AG09319 (cell line): Measurements from ENCODE around the gene NAA20.
"Not testable (repeated sequence)": the region's sequence is repeated elsewhere in the genome, so short reads cannot be mapped to it uniquely, and the experiment has no call there.

Experiments
- DNase-seq: peaks from one replicate; pipeline ENCODE4 v3.0.0-alpha.2; 2010; ENCODE audit warnings: low read depth; ENCODE audit errors: extremely low read depth
- CTCF ChIP-seq: IDR thresholded peaks from 2 replicates; pipeline ENCODE4 v1.5.1; 2011; ENCODE audit warnings: low read depth, mild to moderate bottlenecking, inconsistent platforms, low read length, moderate library complexity

Gene NAA20

DNA sequence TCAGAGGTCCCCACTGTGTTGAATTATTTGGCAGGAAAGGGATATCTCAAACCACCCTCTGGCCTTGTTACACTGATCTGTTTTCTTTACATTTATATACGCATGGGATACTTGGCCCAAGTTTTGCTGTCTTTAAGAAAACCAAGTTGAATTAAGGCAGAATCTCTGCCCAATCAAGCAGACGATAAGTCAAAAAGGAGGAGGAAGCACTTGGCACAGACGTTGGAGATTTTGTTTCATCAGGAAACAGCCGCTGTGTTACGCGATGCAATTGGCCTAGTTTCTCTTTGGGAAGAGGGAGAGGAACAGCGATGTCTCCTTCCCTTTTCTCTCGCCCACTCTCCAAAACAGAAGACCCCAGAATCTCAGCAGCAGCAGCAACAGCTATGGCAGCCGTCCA, 20.2 kb upstream of the NAA20 start:
- TF ChIP-seq CTCF, result no peak
- DNase-seq, result no peak

- no peak for TF ChIP-seq CTCF
- no peak for DNase-seq
Observed at GRCh38 chr20:19998990-19999705, 18.0 kb upstream of the NAA20 start.

DNA sequence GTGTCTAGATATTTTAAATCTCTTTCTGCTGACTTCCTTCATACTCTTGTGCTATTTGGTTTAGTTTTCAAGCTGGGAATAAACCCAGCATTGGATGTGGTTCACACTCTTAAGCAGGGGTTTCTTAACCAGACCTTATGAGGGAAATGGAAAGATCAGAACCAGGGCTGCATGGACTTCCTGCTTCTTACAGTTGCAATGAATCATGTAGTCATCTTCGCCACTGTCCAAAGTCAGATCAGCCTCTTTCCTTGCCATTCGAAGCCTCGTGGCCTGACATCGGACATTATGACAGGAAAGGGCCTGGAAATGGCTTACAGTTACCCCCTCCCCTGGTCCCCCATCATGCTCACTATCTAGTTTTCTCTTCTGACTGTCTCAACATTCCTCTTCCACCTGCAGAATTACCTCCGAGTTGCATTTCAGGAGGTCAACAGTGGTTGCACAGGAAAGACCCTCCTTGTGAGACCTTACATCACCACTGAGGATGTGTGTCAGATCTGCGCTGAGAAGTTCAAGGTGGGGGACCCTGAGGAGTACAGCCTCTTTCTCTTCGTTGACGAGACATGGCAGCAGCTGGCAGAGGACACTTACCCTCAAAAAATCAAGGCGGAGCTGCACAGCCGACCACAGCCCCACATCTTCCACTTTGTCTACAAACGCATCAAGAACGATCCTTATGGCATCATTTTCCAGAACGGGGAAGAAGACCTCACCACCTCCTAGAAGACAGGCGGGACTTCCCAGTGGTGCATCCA, 16.8 kb upstream of the NAA20 start:
- DNase-seq, result no peak
- no peak for TF ChIP-seq CTCF

GRCh38 chr20:20002101-20002998, 14.8 kb upstream of the NAA20 start:
- no peak for TF ChIP-seq CTCF
- DNase-seq, result no peak

- DNase-seq, result no peak
Observed at GRCh38 chr20:20003031-20003954, 13.9 kb upstream of the NAA20 start.

DNA sequence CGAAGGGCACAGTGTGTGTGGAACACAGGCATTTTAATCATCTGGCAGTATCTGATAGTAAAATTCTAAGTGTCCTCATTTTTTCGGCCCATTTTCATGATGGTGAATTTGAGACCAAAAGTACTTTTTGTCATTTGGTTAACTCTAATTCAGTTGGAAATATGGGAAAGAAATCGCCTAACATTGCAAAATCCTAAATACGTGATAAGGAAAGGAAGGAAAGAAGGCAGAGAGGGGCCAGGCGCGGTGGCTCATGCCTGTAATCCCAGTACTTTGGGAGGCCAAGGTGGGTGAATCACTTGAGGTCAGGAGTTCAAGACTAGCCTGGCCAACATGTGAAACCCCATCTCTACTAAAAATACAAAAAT, 13.2 kb upstream of the NAA20 start:
- not testable (repeated sequence) for DNase-seq

More at GRCh38 chr20:20003031-20003954, 13.9 kb upstream of the NAA20 start:
- no peak for TF ChIP-seq CTCF

DNA sequence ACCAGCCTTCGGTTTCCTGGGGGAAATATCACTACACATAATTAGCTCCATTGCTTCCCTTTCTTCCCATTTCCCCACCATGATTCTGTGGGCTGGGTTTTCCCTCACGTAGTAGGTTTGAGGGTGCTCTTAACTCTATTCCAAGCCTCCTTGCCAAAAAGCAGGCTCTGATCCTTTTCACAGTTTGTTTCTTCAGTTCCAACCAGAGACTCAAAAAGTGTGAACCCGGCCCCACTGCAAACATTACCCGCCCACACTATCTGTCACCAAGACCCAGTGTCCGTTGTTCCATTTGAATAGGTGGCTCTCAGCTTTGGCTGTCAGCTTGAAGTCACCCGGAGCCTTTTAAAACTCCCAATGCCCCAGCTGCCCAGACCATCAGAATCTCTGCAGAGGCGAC, 11.8 kb upstream of the NAA20 start:
- no peak for TF ChIP-seq CTCF
- no peak for DNase-seq
